Caco-2 (cell line): ENCODE results near the gene SDC1. TPM values are rescaled to one million over a fixed set of nuclear protein-coding genes. Genes with fewer than 3 reads are reported as not detected.

Experiments used
- BruUV-seq: library from RNA; stranded (reverse); fragments of 400-500 nt; replicated peaks from 2 replicates; lab custom pipeline; 2021; lab: Mats Ljungman, UMichigan
- CTCF ChIA-PET: fragments of 300-600 bp; sonication (Branson Sonifier 250); formaldehyde crosslinking; loops from one replicate; lab custom pipeline; 2022; ENCODE audit warnings: antibody characterized with exemption; lab: Charles Lee
- POLR2A ChIA-PET: fragments of 300-600 bp; sonication (Branson Sonifier 250); formaldehyde crosslinking; loops from one replicate; lab custom pipeline; 2022; ENCODE audit warnings: antibody characterized with exemption; lab: Charles Lee
- DNase-seq, 2 experiments: peaks; one replicate each; pipeline versions ENCODE4 v3.0.0 to v3.0.0-alpha.2; 2020 to 2022
- H3K27me3 ChIP-seq: replicated peaks from 2 replicates; pipeline ENCODE4 v1.6.0; 2011; ENCODE audit warnings: low read length; ENCODE audit not compliant: control insufficient read depth, insufficient read depth
- H3K36me3 ChIP-seq: 2 replicates; pipeline ENCODE4 v1.5.1; 2011; ENCODE audit warnings: low read length; ENCODE audit not compliant: control insufficient read depth, insufficient read depth
- H3K4me1 ChIP-seq: fragments of 250-450 bp; sonication (Bioruptor Pico); 2 replicates; pipeline ENCODE4 v1.5.1; 2020; ENCODE audit warnings: mild to moderate bottlenecking
- H3K4me3 ChIP-seq: 2 replicates; pipeline ENCODE4 v1.5.1; 2011; ENCODE audit warnings: low read depth, mild to moderate bottlenecking, control low read depth, low read length
- H3K9me3 ChIP-seq: fragments of 250-450 bp; sonication (Bioruptor Pico); 2 replicates; pipeline ENCODE4 v1.5.1; 2020; ENCODE audit warnings: mild to moderate bottlenecking, moderate library complexity
- H3K27ac Mint-ChIP-seq: one replicate; pipeline ENCODE4 v1.8.0; 2022; ENCODE audit warnings: mixed read lengths; ENCODE audit not compliant: unreplicated experiment
- H3K27me3 Mint-ChIP-seq: one replicate; pipeline ENCODE4 v1.8.0; 2022; ENCODE audit warnings: mixed read lengths; ENCODE audit not compliant: insufficient read depth, unreplicated experiment
- H3K36me3 Mint-ChIP-seq: one replicate; pipeline ENCODE4 v1.8.0; 2022; ENCODE audit warnings: mild to moderate bottlenecking, mixed read lengths; ENCODE audit not compliant: insufficient read depth, unreplicated experiment
- H3K4me1 Mint-ChIP-seq: one replicate; pipeline ENCODE4 v1.8.0; 2022; ENCODE audit warnings: low read depth, mixed read lengths; ENCODE audit not compliant: unreplicated experiment
- H3K4me3 Mint-ChIP-seq: one replicate; pipeline ENCODE4 v1.8.0; 2022; ENCODE audit warnings: mild to moderate bottlenecking, moderate library complexity, mixed read lengths; ENCODE audit not compliant: unreplicated experiment
- H3K9me3 Mint-ChIP-seq: one replicate; pipeline ENCODE4 v1.8.0; 2022; ENCODE audit warnings: mixed read lengths; ENCODE audit not compliant: unreplicated experiment
- intact Hi-C: fragments of 100-400 bp; cut with micrococcal nuclease; formaldehyde crosslinking; loops from one replicate; pipeline ENCODE4 v1.10.0; 2022; ENCODE audit not compliant: unreplicated experiment
- total RNA-seq: library from RNA; stranded (reverse); gene quantifications from 2 replicates; pipeline ENCODE4 v1.2.3, GENCODE V29; 2022
- TF ChIP-seq, protein P1 (sequence below), 2 experiments: fragments of 200-600 bp in 1 of 2; IDR thresholded peaks; 1 replicate in 1 of 2; 2 replicates in 1 of 2; pipeline versions ENCODE4 v1.5.1 to v1.8.0; 2011 to 2022; ENCODE audit warnings: antibody characterized with exemption in 1 of 2, control low read depth in 1 of 2, inconsistent platforms in 1 of 2, low read depth in 1 of 2, low read length in 1 of 2, mild to moderate bottlenecking in 1 of 2, moderate library complexity in 1 of 2; ENCODE audit not compliant: insufficient read depth in 1 of 2, severe bottlenecking in 1 of 2, unreplicated experiment in 1 of 2

SDC1 gene
- total RNA-seq, 1 experiment from 2014 or later, result 24.3 TPM

DNA sequence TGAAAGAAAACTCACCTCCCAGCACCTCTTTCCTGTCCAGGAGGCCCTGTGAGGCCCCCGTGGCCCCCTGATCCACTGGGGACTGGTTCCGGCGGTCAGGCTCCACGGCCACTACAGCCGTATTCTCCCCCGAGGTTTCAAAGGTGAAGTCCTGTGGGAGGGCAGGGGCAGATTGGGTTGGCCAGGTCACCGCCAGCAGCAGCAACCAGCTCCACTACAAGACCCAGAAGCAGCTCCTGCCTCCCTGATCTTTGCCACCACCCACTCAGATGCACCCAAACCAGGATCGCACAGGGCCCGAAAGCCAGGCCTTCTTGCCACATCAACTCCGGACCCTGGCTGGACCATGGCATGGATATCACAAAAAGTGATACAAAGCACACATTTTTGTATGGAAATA, 21.9 kb downstream of the SDC1 start:
- H3K36me3 ChIP-seq, result peaks cover 4% of the 10 kb centered on the region; the same call in 1 of the 2 replicates
- H3K36me3 Mint-ChIP-seq, result peaks cover 5% of the 10 kb centered on the region
- POLR2A ChIA-PET, result no interaction called here

GRCh38 chr2:20201671-20202070, 23.3 kb downstream of the SDC1 start:
- no peak for DNase-seq
- intact Hi-C loops, result no loop called here
- Histone ChIP-seq H3K9me3 (no peaks in the 10 kb centered on the region), H3K36me3 (peaks cover 4% of the 10 kb centered on the region; the same call in 1 of the 2 replicates), H3K4me3 (no peak overlapping the region), H3K4me1 (peaks cover 2% of the 10 kb centered on the region; the same call in 1 of the 2 replicates), H3K27me3 (no peaks in the 10 kb centered on the region)
- TF ChIP-seq, protein P1, sequence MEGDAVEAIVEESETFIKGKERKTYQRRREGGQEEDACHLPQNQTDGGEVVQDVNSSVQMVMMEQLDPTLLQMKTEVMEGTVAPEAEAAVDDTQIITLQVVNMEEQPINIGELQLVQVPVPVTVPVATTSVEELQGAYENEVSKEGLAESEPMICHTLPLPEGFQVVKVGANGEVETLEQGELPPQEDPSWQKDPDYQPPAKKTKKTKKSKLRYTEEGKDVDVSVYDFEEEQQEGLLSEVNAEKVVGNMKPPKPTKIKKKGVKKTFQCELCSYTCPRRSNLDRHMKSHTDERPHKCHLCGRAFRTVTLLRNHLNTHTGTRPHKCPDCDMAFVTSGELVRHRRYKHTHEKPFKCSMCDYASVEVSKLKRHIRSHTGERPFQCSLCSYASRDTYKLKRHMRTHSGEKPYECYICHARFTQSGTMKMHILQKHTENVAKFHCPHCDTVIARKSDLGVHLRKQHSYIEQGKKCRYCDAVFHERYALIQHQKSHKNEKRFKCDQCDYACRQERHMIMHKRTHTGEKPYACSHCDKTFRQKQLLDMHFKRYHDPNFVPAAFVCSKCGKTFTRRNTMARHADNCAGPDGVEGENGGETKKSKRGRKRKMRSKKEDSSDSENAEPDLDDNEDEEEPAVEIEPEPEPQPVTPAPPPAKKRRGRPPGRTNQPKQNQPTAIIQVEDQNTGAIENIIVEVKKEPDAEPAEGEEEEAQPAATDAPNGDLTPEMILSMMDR (IDR thresholded peaks at IDR 0.05; ENCODE audit: insufficient read depth in 1 of 2, low read depth in 1 of 2, low read length in 1 of 2, severe bottlenecking in 1 of 2, unreplicated experiment in 1 of 2), result no peak
- CTCF ChIA-PET, result no interaction called here
- Mint-ChIP-seq H3K27me3 (no peaks in the 10 kb centered on the region), H3K27ac (no peak overlapping the region), H3K9me3 (no peaks in the 10 kb centered on the region), H3K36me3 (peaks cover 5% of the 10 kb centered on the region), H3K4me1 (peaks cover 8% of the 10 kb centered on the region), H3K4me3 (no peak overlapping the region)
- POLR2A ChIA-PET, result no interaction called here
- BruUV-seq, result TSS peak; percentile 71

More for the DNA sequence above, 21.9 kb downstream of the SDC1 start:
- Histone ChIP-seq H3K4me1 (0 out of 2 replicates have a peak, but pooled peaks cover 3% of the 10 kb centered on the region), H3K9me3 (no peaks in the 10 kb centered on the region), H3K4me3 (no peak overlapping the region), H3K27me3 (no peaks in the 10 kb centered on the region)
- no peaks in the 10 kb centered on the region for H3K9me3 Mint-ChIP-seq
- CTCF ChIA-PET, result no interaction called here
- intact Hi-C loops, result no loop called here
- no peaks in the 10 kb centered on the region for H3K27me3 Mint-ChIP-seq
- H3K27ac Mint-ChIP-seq, result no peak overlapping the region
- no peak overlapping the region for H3K4me3 Mint-ChIP-seq
- no peak for DNase-seq
- H3K4me1 Mint-ChIP-seq, result peaks cover 14% of the 10 kb centered on the region
- no TSS peak for BruUV-seq
- TF ChIP-seq, protein P1 (IDR thresholded peaks at IDR 0.05; ENCODE audit: insufficient read depth in 1 of 2, low read depth in 1 of 2, low read length in 1 of 2, severe bottlenecking in 1 of 2, unreplicated experiment in 1 of 2), result no peak

- Mint-ChIP-seq H3K27me3 (no peaks in the 10 kb centered on the region), H3K9me3 (no peaks in the 10 kb centered on the region), H3K27ac (no peak overlapping the region), H3K4me1 (peaks cover 15% of the 10 kb centered on the region), H3K4me3 (no peak overlapping the region), H3K36me3 (peaks cover 11% of the 10 kb centered on the region)
- no peak for DNase-seq
- Histone ChIP-seq H3K36me3 (peaks cover 4% of the 10 kb centered on the region; the same call in 1 of the 2 replicates), H3K9me3 (no peaks in the 10 kb centered on the region), H3K4me1 (peaks cover 9% of the 10 kb centered on the region), H3K27me3 (no peaks in the 10 kb centered on the region), H3K4me3 (no peak overlapping the region)
- no TSS peak for BruUV-seq
- ChIA-PET CTCF (no interaction called here), POLR2A (no interaction called here)
- TF ChIP-seq, protein P1 (IDR thresholded peaks at IDR 0.05; ENCODE audit: insufficient read depth in 1 of 2, low read depth in 1 of 2, low read length in 1 of 2, severe bottlenecking in 1 of 2, unreplicated experiment in 1 of 2), result no peak
- intact Hi-C loops, result no loop called here
Measured at GRCh38 chr2:20200697-20201555, 24.0 kb downstream of the SDC1 start.
